ENCODE measurements around the gene PNPLA2.
A peak's percentile ranks its signal among the peaks of the same experiment; 100 is the strongest.

PNPLA2 gene

GRCh38 chr11:846496-847098, 27.9 kb downstream of the PNPLA2 start:
- DNase-seq: no peak

DNA sequence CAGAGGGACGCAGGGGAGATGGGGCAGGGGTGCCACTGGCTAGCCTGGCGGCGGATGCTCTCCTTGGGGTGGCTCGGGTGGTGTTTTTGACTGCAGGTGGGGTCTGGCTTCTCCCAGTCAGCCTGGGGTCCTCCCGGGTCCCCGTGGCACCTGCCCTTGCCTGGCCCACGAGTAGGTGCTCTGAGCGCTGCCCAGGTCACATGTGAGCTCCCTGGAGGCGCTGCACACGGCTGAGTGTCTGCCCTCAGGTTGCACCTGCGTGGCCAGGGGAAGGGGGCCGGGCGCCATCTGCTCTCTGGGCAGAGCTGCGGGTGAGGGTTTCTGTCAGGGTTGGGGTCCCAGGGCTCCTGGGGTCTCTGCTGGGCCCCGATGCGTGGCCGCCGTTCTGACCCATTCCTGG, 29.2 kb downstream of the PNPLA2 start:
- no peak for DNase-seq

- peak; percentile 79 for DNase-seq
These were observed 29.7 kb downstream of the PNPLA2 start for GRCh38 chr11:848380-848931.

- peak; percentile 48 for DNase-seq
These were observed 30.6 kb downstream of the PNPLA2 start for GRCh38 chr11:849104-849824.

- DNase-seq: no peak
These were observed 31.4 kb downstream of the PNPLA2 start for GRCh38 chr11:849951-850774.

GRCh38 chr11:850775-851763, 32.4 kb downstream of the PNPLA2 start:
- DNase-seq: peak; percentile 71

- no peak for DNase-seq
These were observed 34.0 kb downstream of the PNPLA2 start for GRCh38 chr11:852762-853161.

- no peak for DNase-seq
These were observed 35.2 kb downstream of the PNPLA2 start for GRCh38 chr11:853682-854448.

DNA sequence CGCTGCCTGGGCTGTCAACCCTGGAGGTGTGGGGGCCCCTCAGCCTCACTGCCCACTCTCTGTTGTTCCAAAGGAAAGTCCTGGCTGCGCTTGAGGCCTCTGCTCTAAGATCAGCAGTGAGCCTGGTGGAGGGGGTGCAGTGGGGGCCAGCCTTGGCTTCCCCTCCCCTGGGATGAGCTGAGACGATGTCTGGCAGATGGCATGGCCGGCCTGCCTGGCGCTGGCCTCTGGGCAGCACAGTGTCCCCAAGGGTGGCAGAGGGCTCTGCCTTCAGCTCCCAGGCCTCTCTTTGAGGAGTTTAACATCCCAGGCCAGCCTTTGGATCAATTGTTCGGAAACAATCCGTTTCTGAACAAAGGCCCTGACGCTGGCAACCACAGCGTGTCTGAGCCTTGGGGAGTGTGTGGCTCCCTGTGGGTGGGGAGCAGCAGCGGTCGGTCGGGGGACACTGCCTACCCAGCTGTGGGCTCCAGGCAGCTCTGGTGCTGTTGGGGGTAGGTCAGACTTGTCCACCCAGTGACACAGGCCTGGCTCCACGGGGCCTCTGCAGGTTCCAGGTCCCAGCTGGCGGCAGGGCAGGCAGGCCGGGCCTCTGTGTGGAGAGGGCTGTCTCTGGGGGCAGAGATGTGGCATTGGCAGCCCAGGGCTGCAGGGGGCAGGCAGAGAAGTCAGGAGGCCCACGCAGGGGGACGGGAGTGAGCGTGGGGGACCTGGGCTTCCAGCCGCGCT, 36.1 kb downstream of the PNPLA2 start:
- DNase-seq: no peak

GRCh38 chr11:855330-855674, 36.6 kb downstream of the PNPLA2 start:
- no peak for DNase-seq

DNA sequence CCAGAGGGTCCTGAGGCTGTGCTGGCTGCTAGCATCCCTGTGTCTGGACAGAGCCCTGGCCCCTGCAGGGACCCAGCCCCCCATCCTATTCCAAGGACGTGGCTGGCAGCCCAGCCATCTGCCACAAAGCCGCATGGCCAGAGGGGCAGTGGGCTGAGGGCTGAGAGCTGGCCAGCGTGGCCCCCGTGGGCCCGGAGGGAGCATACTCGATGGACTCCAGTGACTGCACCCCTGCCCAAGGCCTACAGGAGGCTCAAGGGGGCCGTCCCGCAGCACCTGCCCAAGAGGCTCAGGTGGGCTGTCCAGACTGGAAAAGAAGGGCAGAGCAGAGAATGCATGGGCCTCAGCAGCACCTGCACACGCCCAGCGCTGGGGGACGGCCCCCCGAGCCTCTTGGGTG, 37.1 kb downstream of the PNPLA2 start:
- no peak for DNase-seq

DNA sequence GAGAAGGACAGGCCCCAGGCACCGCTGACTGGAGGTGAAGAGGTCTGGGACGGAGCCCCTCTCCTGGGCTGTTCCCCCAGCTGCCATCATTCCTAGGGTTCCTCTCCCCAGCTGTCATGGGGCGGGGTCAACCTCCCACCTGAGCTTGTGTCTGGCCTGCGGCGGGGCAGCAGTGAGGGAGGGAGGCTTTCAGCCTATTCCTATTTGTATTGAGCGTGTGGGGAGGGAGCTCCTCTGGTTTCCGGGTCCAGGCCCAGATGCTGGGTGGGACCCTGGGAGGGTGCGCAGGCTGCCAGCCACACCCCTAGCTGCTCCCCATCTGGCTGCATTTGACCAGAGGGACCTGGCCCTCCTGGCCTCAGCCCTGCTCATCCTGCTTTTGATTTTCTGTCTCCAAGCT, 37.7 kb downstream of the PNPLA2 start:
- no peak for DNase-seq

GRCh38 chr11:858053-858761, 39.5 kb downstream of the PNPLA2 start:
- DNase-seq: no peak

GRCh38 chr11:858762-859339, 40.1 kb downstream of the PNPLA2 start:
- DNase-seq: no peak

DNA sequence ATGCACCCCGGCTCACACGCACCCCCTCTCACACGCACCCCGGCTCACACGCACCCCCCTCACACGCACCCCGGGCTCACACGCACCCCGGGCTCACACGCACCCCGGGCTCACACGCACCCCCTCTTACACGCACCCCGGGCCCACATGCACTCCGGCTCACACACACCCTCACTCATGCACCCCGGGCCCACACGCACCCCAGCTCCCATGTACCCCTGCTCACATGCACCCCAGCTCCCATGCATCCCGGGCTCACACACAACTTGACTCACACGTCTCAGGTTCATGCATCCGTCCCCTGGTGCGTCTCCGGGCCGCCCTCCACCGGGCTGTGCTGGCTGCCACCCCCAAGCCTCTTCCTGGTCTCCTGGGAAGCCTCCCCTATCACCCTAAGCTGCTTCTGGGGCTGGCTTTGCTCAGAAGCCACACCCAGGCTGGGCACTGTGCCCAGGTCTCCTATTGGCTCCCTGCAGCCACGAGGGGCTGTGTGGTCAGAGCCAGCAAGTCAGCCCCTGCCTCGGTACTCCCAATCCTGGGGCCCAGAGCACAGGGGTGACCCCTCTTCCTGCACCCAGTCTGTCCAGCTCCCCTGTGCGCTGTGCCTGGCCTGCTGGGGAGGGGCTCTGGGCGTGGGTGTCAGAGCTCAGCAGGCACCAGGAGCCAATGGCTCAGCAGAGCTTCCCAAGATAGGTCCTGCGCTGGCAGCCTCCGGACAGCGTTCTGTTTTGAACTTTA, 40.8 kb downstream of the PNPLA2 start:
- DNase-seq: peak; percentile 96

DNA sequence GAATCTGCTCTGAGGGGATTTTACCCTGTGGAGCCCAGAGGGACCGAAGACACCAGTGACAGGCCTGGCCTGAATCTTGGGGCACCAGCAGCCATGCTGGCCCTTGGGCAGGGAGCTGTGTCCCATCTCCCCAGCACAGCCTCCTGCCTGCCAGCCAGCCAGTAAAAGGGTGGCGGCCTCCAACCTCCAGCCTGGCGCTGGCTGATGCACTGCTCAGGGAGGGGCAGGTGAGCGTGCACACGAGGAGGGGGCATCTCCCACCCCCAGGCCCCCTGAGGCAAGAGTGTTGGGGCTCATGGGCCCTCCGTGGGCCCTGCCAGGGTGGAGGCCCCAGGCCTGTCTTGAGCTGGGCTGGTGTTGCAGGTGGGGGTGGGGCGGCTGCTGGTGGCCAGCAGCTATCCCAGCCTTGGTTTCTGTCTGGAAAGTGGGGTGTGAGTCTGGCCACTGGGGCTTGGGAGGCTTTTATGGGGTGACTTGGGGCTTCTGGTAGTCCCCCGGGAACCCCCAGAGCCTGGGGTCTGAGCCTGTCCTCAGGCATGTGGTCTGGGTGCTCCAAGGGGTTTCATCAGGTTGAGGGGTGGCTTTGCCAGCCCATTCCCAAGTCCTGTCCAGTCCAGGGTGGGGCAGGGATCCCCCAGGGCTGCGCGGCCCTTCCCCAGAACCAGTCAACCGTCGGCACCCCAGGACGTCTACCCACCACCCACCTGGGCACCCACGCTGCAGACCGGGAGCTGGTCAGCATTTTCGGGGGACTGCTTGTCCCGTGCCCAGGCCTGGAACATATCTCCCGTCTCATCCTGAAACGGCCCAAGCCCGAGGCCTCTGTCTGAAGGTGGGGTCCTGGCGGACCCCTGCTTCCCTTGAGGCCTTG, 41.8 kb downstream of the PNPLA2 start:
- no peak for DNase-seq

DNA sequence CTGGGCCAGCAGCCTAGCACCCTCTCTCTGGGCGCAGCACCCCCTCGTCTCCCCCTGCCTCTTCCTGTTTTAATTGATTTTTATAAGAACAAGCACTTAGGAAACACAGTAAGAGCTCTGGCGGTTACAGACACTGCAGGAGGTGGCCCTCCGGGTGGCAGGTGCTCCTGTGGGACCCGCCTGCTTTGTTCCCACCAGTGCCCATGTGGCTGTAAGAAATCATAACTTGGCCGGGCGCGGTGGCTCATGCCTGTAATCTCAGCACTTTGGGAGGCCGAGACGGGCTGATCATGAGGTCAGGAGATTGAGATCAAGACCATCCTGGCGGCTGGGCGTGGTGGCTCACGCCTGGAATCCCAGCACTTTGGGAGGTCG, 42.4 kb downstream of the PNPLA2 start:
- DNase-seq: no peak

GRCh38 chr11:862081-862661, 43.5 kb downstream of the PNPLA2 start:
- DNase-seq: peak; percentile 81

All from hematopoietic multipotent progenitor cell treated with erythropoietin and hydrocortisone succinate and interleukin-3 and kit ligand, for 4 days (in vitro differentiated cells).